Smooth muscle cell of trachea (primary cell): ENCODE results near the gene SEPTIN5. TPM values are rescaled to one million over a fixed set of nuclear protein-coding genes. Genes with fewer than 3 reads are reported as not detected.

ENCODE experiments used
- total RNA-seq: library from RNA; depleted of rRNA; stranded (reverse); fragments of >200 nt; gene quantifications from 2 replicates; pipeline ENCODE4 v1.2.1, GENCODE V29; 2014

SEPTIN5 gene
- total RNA-seq = 9.6 and 39.7 TPM in 2 replicates

GRCh38 chr22:19714312-19715187 is at the start of gene SEPTIN5:
SEPTIN5 (plus strand) TSS chr22:19714503; CDS start chr22:19714589, 86 bp downstream.

GRCh38 chr22:19723232-19723982 is 9.1 kb downstream of the SEPTIN5 start, which contains the start of gene GP1BB:
GP1BB (plus strand) TSS chr22:19723539; CDS start chr22:19723570, 31 bp downstream.

GRCh38 chr22:19760058-19760950 is 46.0 kb downstream of the SEPTIN5 start, which contains the start of gene TBX1:
TBX1 (plus strand) TSS chr22:19760778; CDS start chr22:19760844, 66 bp downstream.

Other genes starting within 250 kb of the SEPTIN5 start
- 42.0 and 71.0 TPM in 2 replicates for gene UFD1, start 235.3 kb upstream of the SEPTIN5 start, total RNA-seq
- 3.0 and 12.2 TPM in 2 replicates for gene CDC45, start 234.6 kb upstream of the SEPTIN5 start, total RNA-seq
- gene CLDN5, start 190.1 kb upstream of the SEPTIN5 start, total RNA-seq = 0.17 and 2.2 TPM in 2 replicates
- 0.73 and 6.6 TPM in 2 replicates for gene GP1BB, start 9.0 kb downstream of the SEPTIN5 start, total RNA-seq
- 0.17 and 0.44 TPM in 2 replicates for gene TBX1, start 46.3 kb downstream of the SEPTIN5 start, total RNA-seq
- 7.1 and 7.9 TPM in 2 replicates for gene GNB1L, start 140.4 kb downstream of the SEPTIN5 start, total RNA-seq
- gene RTL10, start 140.4 kb downstream of the SEPTIN5 start, total RNA-seq = 6.8 and 10.1 TPM in 2 replicates
- 194 and 410 TPM in 2 replicates for gene COMT, start 227.3 kb downstream of the SEPTIN5 start, total RNA-seq
- gene TXNRD2, start 227.3 kb downstream of the SEPTIN5 start, total RNA-seq = 16.5 and 28.5 TPM in 2 replicates